ENCODE results near the gene HOXA2. TPM values are rescaled to one million over a fixed set of nuclear protein-coding genes. Genes with fewer than 3 reads are reported as not detected.

Gene HOXA2
- total RNA-seq, 1 donor from 2014 or later: 0.20 TPM

- DNase-seq (ENCODE audit: low read depth in 2 of 2): peak; percentile 45 to 57
These were observed 1.8 kb downstream of the HOXA2 start for GRCh38 chr7:27100694-27101170.

GRCh38 chr7:27099453-27100370, 2.8 kb downstream of the HOXA2 start:
- DNase-seq (ENCODE audit: low read depth in 2 of 2): peak in 1 of 2 donors; percentile 12

GRCh38 chr7:27098578-27099451, 3.7 kb downstream of the HOXA2 start:
- DNase-seq (ENCODE audit: low read depth in 2 of 2): peak; percentile 75 to 76

- DNase-seq (ENCODE audit: low read depth in 2 of 2): peak; percentile 65
These were observed 4.6 kb downstream of the HOXA2 start for GRCh38 chr7:27097686-27098577.

GRCh38 chr7:27096768-27097514, 5.5 kb downstream of the HOXA2 start:
- DNase-seq (ENCODE audit: low read depth in 2 of 2): peak; percentile 61 to 74

- peak; percentile 96 to 97 for DNase-seq (ENCODE audit: low read depth in 2 of 2)
These were observed 6.4 kb downstream of the HOXA2 start, which contains the start of gene HOXA1 for GRCh38 chr7:27095897-27096767. HOXA1 (minus strand) TSS chr7:27096000; CDS start chr7:27095912, 88 bp downstream.

- no peak for DNase-seq (ENCODE audit: low read depth in 2 of 2)
These were observed 7.2 kb downstream of the HOXA2 start for GRCh38 chr7:27095050-27095896.

GRCh38 chr7:27094304-27095049, 8.0 kb downstream of the HOXA2 start:
- no peak for DNase-seq (ENCODE audit: low read depth in 2 of 2)

- DNase-seq (ENCODE audit: low read depth in 2 of 2): no peak
These were observed 9.1 kb downstream of the HOXA2 start for GRCh38 chr7:27093184-27093895.

- no peak for DNase-seq (ENCODE audit: low read depth in 2 of 2)
These were observed 9.7 kb downstream of the HOXA2 start for GRCh38 chr7:27092819-27093110.

- DNase-seq (ENCODE audit: low read depth in 2 of 2): peak; percentile 12 to 28
These were observed 10.3 kb downstream of the HOXA2 start for GRCh38 chr7:27091941-27092818.

- no peak for DNase-seq (ENCODE audit: low read depth in 2 of 2)
These were observed 11.4 kb downstream of the HOXA2 start for GRCh38 chr7:27091105-27091504.

- DNase-seq (ENCODE audit: low read depth in 2 of 2): no peak
These were observed 14.2 kb downstream of the HOXA2 start for GRCh38 chr7:27088002-27088922.

GRCh38 chr7:27083646-27084045, 18.8 kb downstream of the HOXA2 start:
- no peak for DNase-seq (ENCODE audit: low read depth in 2 of 2)

GRCh38 chr7:27082171-27082570, 20.3 kb downstream of the HOXA2 start:
- DNase-seq (ENCODE audit: low read depth in 2 of 2): peak in 1 of 2 donors; percentile 23
